K562 (cell line): Measurements from ENCODE around the gene TRIM4. TPM values are rescaled to one million over a fixed set of nuclear protein-coding genes. Genes with fewer than 3 reads are reported as not detected.

Source experiments
- AFF1 ChIP-seq, 2 experiments: fragments of 450-650 bp; IDR thresholded peaks; 2 replicates each; pipeline ENCODE4 v1.6.1; 2018; ENCODE audit warnings: mild to moderate bottlenecking in 2 of 2, low read depth in 1 of 2; ENCODE audit not compliant: partially characterized antibody in 2 of 2
- ARNT ChIP-seq, 2 experiments: fragments of 450-650 bp; IDR thresholded peaks; 2 replicates each; pipeline ENCODE4 v1.6.1; 2016; ENCODE audit warnings: mild to moderate bottlenecking in 1 of 2
- BACH1 ChIP-seq: fragments of 200-800 bp; sonication (Bioruptor generic); IDR thresholded peaks from 2 replicates; pipeline ENCODE4 v1.6.1; 2016; ENCODE audit warnings: missing genetic modification characterization, missing compliant biosample characterization
- CEBPB ChIP-seq: fragments of 450-650 bp; IDR thresholded peaks from 2 replicates; pipeline ENCODE4 v1.6.1; 2016; ENCODE audit warnings: missing genetic modification characterization, missing compliant biosample characterization
- CGGBP1 ChIP-seq: fragments of 250-450 bp; sonication (Bioruptor Pico); IDR thresholded peaks from 2 replicates; pipeline ENCODE4 v1.9.0; 2021; ENCODE audit warnings: mild to moderate bottlenecking
- ERF ChIP-seq: fragments of 450-650 bp; formaldehyde crosslinking; IDR thresholded peaks from 2 replicates; pipeline ENCODE4 v1.4.0; 2020; ENCODE audit warnings: mild to moderate bottlenecking, mixed read lengths
- IRF2 ChIP-seq: sonication (generic); formaldehyde crosslinking; IDR thresholded peaks from 2 replicates; pipeline ENCODE4 v1.8.1; 2022; ENCODE audit warnings: mild to moderate bottlenecking, missing genetic modification reagents
- KLF1 ChIP-seq: fragments of 450-650 bp; IDR thresholded peaks from 2 replicates; pipeline ENCODE4 v1.6.1; 2016; ENCODE audit warnings: missing genetic modification characterization, missing compliant biosample characterization
- LEF1 ChIP-seq: fragments of 450-650 bp; IDR thresholded peaks from 2 replicates; pipeline ENCODE4 v1.6.1; 2016; ENCODE audit warnings: mild to moderate bottlenecking
- MNT ChIP-seq, 2 experiments: fragments of 450-650 bp; conservative IDR thresholded peaks; 2 replicates each; pipeline ENCODE4 v1.6.1; 2017; ENCODE audit warnings: mild to moderate bottlenecking in 2 of 2, moderate library complexity in 2 of 2
- STAG1 ChIP-seq: sonication (generic); formaldehyde crosslinking; IDR thresholded peaks from 2 replicates; pipeline ENCODE4 v1.5.0; 2020; ENCODE audit warnings: missing genetic modification reagents, borderline replicate concordance
- TARDBP ChIP-seq: fragments of 450-650 bp; IDR thresholded peaks from 2 replicates; pipeline ENCODE4 v1.6.1; 2016
- XRCC3 ChIP-seq: fragments of 450-650 bp; IDR thresholded peaks from 2 replicates; pipeline ENCODE4 v1.6.1; 2017; ENCODE audit warnings: mild to moderate bottlenecking, moderate library complexity
- ZNF512 ChIP-seq: IDR thresholded peaks from 2 replicates; pipeline ENCODE4 v1.6.1; 2016; ENCODE audit warnings: missing genetic modification characterization, missing compliant biosample characterization
- polyA plus RNA-seq, 8 experiments: library from polyadenylated mRNA; depleted of rRNA in 4 of 8; stranded (reverse) in 5 of 8; unstranded in 3 of 8; fragments of >200 nt; fragmentation: Nextera tagmentation in 2 of 8; fragmentation: Illumina TruSeq in 1 of 8; extraction: Ambion mirVana in 2 of 8; extraction: Trizol in 1 of 8; gene quantifications; 2 replicates each; pipeline versions ENCODE4 v1.2.1 to v1.2.3, GENCODE V29; 2011 to 2014; ENCODE audit warnings: inconsistent platforms in 1 of 8, missing spikeins in 1 of 8
- total RNA-seq, 7 experiments: library from RNA; depleted of rRNA in 6 of 7; stranded (reverse); fragments of >200 nt in 6 of 7; fragmentation: Illumina TruSeq in 2 of 7; extraction: Trizol in 2 of 7; gene quantifications; 2 replicates each; pipeline versions ENCODE4 v1.2.1 to v1.2.3, GENCODE V29; 2011 to 2021; ENCODE audit warnings: low replicate concordance in 1 of 7
- TF ChIP-seq, protein P1 (sequence below): sonication (generic); formaldehyde crosslinking; IDR thresholded peaks from 2 replicates; pipeline ENCODE4 v1.9.0; 2022; ENCODE audit warnings: mild to moderate bottlenecking, missing genetic modification reagents
- TF ChIP-seq, protein P2 (sequence below): fragments of 450-650 bp; formaldehyde crosslinking; IDR thresholded peaks from 2 replicates; pipeline ENCODE4 v1.4.0; 2022; ENCODE audit warnings: mild to moderate bottlenecking, moderate library complexity
- TF ChIP-seq, protein P3 (sequence below): sonication (generic); formaldehyde crosslinking; IDR thresholded peaks from 2 replicates; pipeline ENCODE4 v1.8.1; 2023; ENCODE audit warnings: mild to moderate bottlenecking, missing genetic modification reagents

TRIM4 gene
- total and polyA plus RNA-seq, 9 of the 15 experiments (the other 6 are each of a cell fraction or from before 2014, with no cell fraction given) = 6.2 to 28.3 (median 22.4) TPM

DNA sequence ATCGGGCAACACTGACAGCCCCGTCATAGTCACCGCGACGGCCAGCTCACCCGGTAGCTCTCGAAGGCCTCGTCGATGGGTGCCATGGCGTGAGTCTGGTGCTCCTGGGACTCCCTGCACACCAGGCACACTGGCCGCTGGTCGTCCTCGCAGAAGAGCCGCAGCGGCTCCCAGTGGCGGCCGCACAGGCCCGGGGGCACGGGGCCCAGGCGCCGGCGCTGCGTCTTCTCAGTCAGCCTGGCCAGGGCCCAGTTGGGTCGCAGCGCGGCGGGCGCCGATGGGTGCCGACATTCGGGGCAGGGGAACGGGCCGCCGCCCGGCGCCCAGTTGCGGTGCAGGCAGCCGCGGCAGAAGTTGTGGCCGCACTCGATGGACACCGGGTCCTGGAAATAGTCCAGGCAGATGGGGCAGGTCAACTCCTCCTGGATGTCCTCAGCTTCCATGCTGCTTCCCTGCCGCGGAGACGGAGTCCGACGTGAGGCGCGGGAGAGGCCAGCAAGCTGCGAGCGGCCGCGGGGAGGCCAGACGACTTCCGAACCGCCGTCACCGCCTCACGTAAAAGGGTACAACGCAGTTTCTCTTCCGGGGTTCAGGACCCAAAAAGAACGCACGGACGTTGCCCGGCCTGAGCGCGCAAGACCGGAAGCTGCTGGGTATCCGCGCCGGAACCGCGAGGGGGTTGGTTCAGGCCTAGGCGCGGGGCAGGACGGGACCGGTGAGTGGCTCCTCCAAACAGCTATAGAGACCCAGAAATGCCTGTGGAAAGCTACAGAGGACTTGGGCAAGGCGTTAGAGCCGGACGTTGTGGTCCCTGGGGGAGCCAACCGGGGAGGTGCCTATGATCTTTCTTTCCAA lies at the start of gene TRIM4 (continued):
- TF ChIP-seq TARDBP = 0 out of 2 replicates have a peak, but pooled peaks have one; percentile 48
- TF ChIP-seq MNT (conservative IDR thresholded peaks at IDR 0.05) = peak; percentile 57 to 87
- TF ChIP-seq, protein P1, sequence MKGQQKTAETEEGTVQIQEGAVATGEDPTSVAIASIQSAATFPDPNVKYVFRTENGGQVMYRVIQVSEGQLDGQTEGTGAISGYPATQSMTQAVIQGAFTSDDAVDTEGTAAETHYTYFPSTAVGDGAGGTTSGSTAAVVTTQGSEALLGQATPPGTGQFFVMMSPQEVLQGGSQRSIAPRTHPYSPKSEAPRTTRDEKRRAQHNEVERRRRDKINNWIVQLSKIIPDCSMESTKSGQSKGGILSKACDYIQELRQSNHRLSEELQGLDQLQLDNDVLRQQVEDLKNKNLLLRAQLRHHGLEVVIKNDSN (CRISPR knock-in tag) = no peak
- TF ChIP-seq XRCC3 = no peak
- peak; percentile 54; the same call in 1 of the 2 replicates for TF ChIP-seq KLF1
- TF ChIP-seq ERF (CRISPR knock-in tag) = 0 out of 2 replicates have a peak, but pooled peaks have one; percentile 53
- no peak for TF ChIP-seq ZNF512 (tag)
- TF ChIP-seq, protein P2, sequence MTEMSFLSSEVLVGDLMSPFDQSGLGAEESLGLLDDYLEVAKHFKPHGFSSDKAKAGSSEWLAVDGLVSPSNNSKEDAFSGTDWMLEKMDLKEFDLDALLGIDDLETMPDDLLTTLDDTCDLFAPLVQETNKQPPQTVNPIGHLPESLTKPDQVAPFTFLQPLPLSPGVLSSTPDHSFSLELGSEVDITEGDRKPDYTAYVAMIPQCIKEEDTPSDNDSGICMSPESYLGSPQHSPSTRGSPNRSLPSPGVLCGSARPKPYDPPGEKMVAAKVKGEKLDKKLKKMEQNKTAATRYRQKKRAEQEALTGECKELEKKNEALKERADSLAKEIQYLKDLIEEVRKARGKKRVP (CRISPR knock-in tag) = no peak
- TF ChIP-seq BACH1 (tag) = no peak
- peak; percentile 70 for TF ChIP-seq STAG1 (CRISPR knock-in tag)
- TF ChIP-seq, protein P3, sequence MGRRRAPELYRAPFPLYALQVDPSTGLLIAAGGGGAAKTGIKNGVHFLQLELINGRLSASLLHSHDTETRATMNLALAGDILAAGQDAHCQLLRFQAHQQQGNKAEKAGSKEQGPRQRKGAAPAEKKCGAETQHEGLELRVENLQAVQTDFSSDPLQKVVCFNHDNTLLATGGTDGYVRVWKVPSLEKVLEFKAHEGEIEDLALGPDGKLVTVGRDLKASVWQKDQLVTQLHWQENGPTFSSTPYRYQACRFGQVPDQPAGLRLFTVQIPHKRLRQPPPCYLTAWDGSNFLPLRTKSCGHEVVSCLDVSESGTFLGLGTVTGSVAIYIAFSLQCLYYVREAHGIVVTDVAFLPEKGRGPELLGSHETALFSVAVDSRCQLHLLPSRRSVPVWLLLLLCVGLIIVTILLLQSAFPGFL (CRISPR knock-in tag) = no peak; the same call in 1 of the 2 replicates
- no peak for TF ChIP-seq IRF2 (CRISPR knock-in tag)
- no peak for TF ChIP-seq ARNT (IDR thresholded peaks at IDR 0.05)
- no peak for TF ChIP-seq CGGBP1
- TF ChIP-seq LEF1 = no peak
- peak in 1 of 2 experiments; percentile 75 for TF ChIP-seq AFF1 (IDR thresholded peaks at IDR 0.05; ENCODE audit: low read depth in 1 of 2, partially characterized antibody in 2 of 2)
- no peak for TF ChIP-seq CEBPB (tag)
